Left lung (tissue), 10 donors: Measurements from ENCODE around the gene AMER3. TPM values are rescaled to one million over a fixed set of nuclear protein-coding genes. Genes with fewer than 3 reads are reported as not detected.

ENCODE experiments used
- ATAC-seq: fragments of 200-7000 bp; cut with Tn5 transposase; one replicate; pipeline ENCODE4 v1.9.1; 2020; ENCODE audit warnings: moderate library complexity
- DNase-seq, 4 donors: peaks; one replicate each; pipeline ENCODE4 v3.0.0-alpha.2; 2013 to 2020
- H3K27ac ChIP-seq, 2 donors: fragments of 200-600 bp; sonication (generic) in 1 of 2; one replicate each; pipeline versions ENCODE4 v1.5.0 to v1.8.0; 2020 to 2021
- H3K27me3 ChIP-seq, 2 donors: fragments of 200-600 bp; sonication (generic) in 1 of 2; one replicate each; pipeline versions ENCODE4 v1.5.0 to v1.8.0; 2020 to 2021
- H3K36me3 ChIP-seq, 2 donors: fragments of 200-600 bp; sonication (generic) in 1 of 2; one replicate each; pipeline versions ENCODE4 v1.5.0 to v1.8.0; 2020 to 2021
- H3K4me1 ChIP-seq, 2 donors: fragments of 200-600 bp; one replicate each; pipeline ENCODE4 v1.8.0; 2021
- H3K4me3 ChIP-seq, 2 donors: fragments of 200-600 bp; sonication (generic) in 1 of 2; one replicate each; pipeline versions ENCODE4 v1.5.0 to v1.8.0; 2020 to 2021; ENCODE audit warnings: mild to moderate bottlenecking in 1 of 2
- H3K9me3 ChIP-seq, 2 donors: fragments of 200-600 bp; sonication (generic) in 1 of 2; one replicate each; pipeline versions ENCODE4 v1.5.0 to v1.8.0; 2020 to 2021
- intact Hi-C, 2 donors: fragments of 100-400 bp; cut with DNase I; formaldehyde crosslinking; loops; one replicate each; pipeline versions ENCODE4 v1.11.2 to v1.14.2; 2022
- polyA plus RNA-seq, 6 donors: library from polyadenylated mRNA; unstranded; fragments of 120-200 nt; gene quantifications; one replicate each; pipeline ENCODE4 v1.2.1, GENCODE V29; 2013; ENCODE audit not compliant: insufficient read length in 6 of 6
- total RNA-seq, 2 donors: library from RNA; stranded (reverse); fragmentation: NEBNext Ultra II Directional; extraction: Animal tissue kit (Norgen Biotek cat#: 25700); gene quantifications; one replicate each; pipeline ENCODE4 v1.2.1, GENCODE V29; 2021
- TF ChIP-seq, protein P1 (sequence below), 2 donors: fragments of 200-600 bp; sonication (generic) in 1 of 2; IDR thresholded peaks; one replicate each; pipeline versions ENCODE4 v1.5.0 to v1.8.0; 2021; ENCODE audit warnings: antibody characterized with exemption in 2 of 2
- donor health status: DM: no; HTN: yes; CAD: no.
- donor health status: DM: no; HTN: no; CAD: no.

AMER3 gene
- total and polyA plus RNA-seq, 8 donors, result 0.04 to 0.15 (median 0.09) TPM; not detected in 3

DNA sequence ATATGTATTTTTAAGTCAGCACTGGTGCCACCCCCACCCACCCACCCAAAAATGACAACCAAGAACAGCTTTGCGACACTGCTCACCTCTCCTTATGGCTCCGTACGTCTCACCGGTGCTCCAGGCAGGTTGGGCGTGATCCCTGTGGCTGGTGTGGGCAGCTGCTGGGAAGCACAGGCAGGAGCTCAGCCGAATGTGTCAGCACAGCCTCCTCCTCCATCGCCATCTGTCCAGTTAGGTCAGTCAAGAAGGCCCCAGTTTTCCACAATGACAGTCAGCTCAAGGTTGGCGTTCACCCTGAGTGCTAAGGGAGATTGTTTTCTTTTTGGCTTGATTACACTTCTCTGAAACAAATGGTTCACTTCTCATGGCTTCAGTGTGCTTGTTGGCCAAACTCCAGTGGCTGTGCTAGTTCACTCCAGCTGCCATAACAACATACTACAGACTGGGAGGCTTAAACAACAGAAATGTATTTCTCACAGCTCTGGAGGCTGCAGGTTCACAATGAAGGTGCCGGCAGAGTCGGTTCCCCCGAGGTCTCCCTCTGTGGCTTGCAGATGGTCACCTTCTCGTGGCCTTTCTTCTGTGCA lies 30.2 kb downstream of the AMER3 start:
- no peak for DNase-seq
- H3K4me1 ChIP-seq, result no peaks in the 10 kb centered on the region
- TF ChIP-seq, protein P1, sequence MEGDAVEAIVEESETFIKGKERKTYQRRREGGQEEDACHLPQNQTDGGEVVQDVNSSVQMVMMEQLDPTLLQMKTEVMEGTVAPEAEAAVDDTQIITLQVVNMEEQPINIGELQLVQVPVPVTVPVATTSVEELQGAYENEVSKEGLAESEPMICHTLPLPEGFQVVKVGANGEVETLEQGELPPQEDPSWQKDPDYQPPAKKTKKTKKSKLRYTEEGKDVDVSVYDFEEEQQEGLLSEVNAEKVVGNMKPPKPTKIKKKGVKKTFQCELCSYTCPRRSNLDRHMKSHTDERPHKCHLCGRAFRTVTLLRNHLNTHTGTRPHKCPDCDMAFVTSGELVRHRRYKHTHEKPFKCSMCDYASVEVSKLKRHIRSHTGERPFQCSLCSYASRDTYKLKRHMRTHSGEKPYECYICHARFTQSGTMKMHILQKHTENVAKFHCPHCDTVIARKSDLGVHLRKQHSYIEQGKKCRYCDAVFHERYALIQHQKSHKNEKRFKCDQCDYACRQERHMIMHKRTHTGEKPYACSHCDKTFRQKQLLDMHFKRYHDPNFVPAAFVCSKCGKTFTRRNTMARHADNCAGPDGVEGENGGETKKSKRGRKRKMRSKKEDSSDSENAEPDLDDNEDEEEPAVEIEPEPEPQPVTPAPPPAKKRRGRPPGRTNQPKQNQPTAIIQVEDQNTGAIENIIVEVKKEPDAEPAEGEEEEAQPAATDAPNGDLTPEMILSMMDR (IDR thresholded peaks at IDR 0.05), result no peak
- no peaks in the 10 kb centered on the region for H3K36me3 ChIP-seq
- no peaks in the 10 kb centered on the region for H3K9me3 ChIP-seq
- no peak overlapping the region for H3K27ac ChIP-seq
- intact Hi-C loops, result no loop called here
- H3K4me3 ChIP-seq, result no peak overlapping the region
- no peak for ATAC-seq
- peaks cover 0 to 16% of the 10 kb centered on the region in 2 donors for H3K27me3 ChIP-seq

DNA sequence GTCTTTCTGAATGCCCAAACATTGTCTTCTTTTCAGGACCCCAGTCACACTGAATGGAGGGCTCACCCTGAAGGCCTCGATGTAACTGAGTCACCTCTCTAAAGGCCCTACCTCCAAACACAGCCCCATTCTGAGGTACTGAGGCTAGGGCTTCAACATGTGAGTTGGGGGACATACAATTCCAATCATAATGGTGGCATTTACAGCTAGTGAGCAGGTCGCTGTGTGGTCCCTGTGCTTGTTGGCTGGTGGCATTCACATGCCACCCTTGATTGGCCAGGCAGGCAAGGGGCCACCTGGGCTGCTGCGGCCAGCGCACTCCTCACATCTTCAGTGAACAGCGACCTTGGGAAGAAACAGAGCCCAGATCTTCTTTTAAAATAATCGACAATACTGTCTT lies 30.7 kb downstream of the AMER3 start:
- DNase-seq (no peak), ATAC-seq (no peak)
- Histone ChIP-seq H3K36me3 (no peaks in the 10 kb centered on the region), H3K9me3 (no peaks in the 10 kb centered on the region), H3K4me3 (no peak overlapping the region), H3K4me1 (no peaks in the 10 kb centered on the region), H3K27me3 (peaks cover 0 to 11% of the 10 kb centered on the region in 2 donors), H3K27ac (no peak overlapping the region)
- intact Hi-C loops, result no loop called here
- TF ChIP-seq, protein P1 (IDR thresholded peaks at IDR 0.05), result no peak

DNA sequence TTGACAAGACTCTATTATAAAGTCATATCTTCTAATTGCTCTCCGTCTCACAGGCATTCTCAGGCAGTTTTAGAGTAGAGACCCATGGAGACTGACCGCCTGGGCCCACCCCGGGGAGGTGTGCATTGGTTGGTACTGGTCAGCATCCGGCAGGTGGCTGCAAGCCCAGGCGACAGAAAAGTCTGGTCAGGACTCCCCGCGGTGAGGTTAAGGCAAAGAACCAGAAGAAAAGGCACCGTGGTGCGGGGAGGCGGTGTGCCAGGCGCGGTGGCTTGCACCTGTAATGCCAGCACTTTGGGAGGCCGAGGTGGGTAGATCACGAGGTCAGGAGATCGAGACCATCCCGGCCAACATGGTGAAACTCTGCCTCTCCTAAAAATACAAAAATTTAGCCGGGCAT lies 32.5 kb downstream of the AMER3 start:
- intact Hi-C loops, result no loop called here
- Histone ChIP-seq H3K4me1 (no peaks in the 10 kb centered on the region), H3K27me3 (peaks cover 0 to 8% of the 10 kb centered on the region in 2 donors), H3K36me3 (no peaks in the 10 kb centered on the region), H3K9me3 (no peaks in the 10 kb centered on the region), H3K4me3 (no peak overlapping the region), H3K27ac (no peak overlapping the region)
- DNase-seq (no peak), ATAC-seq (no peak)
- TF ChIP-seq, protein P1 (IDR thresholded peaks at IDR 0.05), result no peak

DNA sequence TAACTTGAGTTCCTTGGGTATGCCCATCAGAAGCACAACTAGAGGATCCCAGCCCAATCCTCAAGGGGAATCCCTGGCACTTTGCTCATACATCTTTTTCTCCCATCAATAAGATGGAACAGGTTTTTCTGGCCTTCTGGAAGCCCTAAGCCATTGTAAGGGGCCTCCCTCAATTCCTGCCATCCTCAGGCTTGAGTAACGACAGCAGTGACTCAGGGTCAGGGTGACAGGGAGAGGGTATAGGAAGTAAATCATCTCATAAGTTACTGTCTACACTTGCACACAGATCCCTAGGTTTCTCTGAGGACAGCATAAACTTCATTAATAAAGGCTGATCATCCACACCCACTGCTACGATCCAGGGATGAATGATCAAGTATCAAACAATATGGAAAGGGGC lies 35.0 kb downstream of the AMER3 start:
- Histone ChIP-seq H3K27me3 (peaks cover 0 to 13% of the 10 kb centered on the region in 2 donors), H3K27ac (no peak overlapping the region), H3K4me1 (no peaks in the 10 kb centered on the region), H3K36me3 (no peaks in the 10 kb centered on the region), H3K9me3 (no peaks in the 10 kb centered on the region), H3K4me3 (no peak overlapping the region)
- DNase-seq (no peak), ATAC-seq (no peak)
- TF ChIP-seq, protein P1 (IDR thresholded peaks at IDR 0.05), result no peak
- intact Hi-C loops, result no loop called here

DNA sequence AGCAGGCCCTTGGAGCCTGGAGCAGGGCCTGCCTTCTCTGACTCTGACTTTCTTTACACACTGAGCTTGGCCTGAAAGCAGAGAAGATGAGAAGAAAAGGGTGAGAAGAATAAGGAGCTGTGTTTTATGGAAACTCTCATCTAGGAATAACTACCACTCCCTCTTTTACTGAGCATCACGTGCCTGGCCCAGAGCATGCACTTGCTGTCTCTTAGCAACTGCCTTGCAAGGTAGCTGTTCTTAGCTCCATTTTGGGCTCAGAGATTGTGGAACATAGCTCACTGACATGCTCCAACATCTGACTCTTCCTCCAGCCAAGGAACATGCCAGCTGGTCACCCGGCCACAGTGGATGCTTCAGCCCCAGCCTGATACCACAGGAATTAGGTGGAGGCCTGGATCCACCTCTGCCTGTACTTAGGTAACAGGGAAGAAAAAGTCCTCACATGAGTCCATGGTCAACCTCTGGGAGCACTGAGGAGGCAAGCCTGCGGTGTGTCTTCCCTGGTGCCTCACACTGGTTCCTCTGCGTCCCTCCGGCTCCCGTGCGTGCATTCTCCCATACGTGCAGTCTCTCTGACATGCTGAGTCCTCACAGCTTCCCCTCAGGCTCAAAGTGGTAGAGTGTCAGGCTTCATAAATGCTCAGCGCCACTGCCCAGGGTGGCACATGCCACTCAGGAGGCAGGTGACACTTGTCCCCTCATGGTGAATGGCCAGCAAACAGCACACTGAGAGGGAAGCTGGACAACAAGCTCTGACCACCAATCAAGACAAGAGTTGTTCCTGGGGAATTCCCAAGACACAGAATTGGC lies 35.7 kb downstream of the AMER3 start:
- Histone ChIP-seq H3K36me3 (no peaks in the 10 kb centered on the region), H3K4me1 (no peaks in the 10 kb centered on the region), H3K9me3 (no peaks in the 10 kb centered on the region), H3K27me3 (peaks cover 0 to 13% of the 10 kb centered on the region in 2 donors), H3K27ac (no peak overlapping the region), H3K4me3 (no peak overlapping the region)
- ATAC-seq (peak; percentile 63), DNase-seq (no peak)
- TF ChIP-seq, protein P1 (IDR thresholded peaks at IDR 0.05), result no peak
- intact Hi-C loops, result no loop called here
